SJCRH30 (cell line): ENCODE data around the gene RFC3. TPM values are rescaled to one million over a fixed set of nuclear protein-coding genes. Genes with fewer than 3 reads are reported as not detected.

ENCODE experiments used
- DNase-seq, 2 experiments: peaks; one replicate each; pipeline ENCODE4 v3.0.0-alpha.2; 2015 to 2020
- H3K27ac ChIP-seq: fragments of 250-450 bp; sonication (Bioruptor Pico); 2 replicates; pipeline ENCODE4 v1.5.1; 2020; ENCODE audit warnings: mild to moderate bottlenecking, moderate library complexity
- H3K27me3 ChIP-seq: fragments of 250-450 bp; sonication (Bioruptor Pico); 2 replicates; pipeline ENCODE4 v1.5.1; 2020; ENCODE audit warnings: mild to moderate bottlenecking, moderate library complexity
- H3K36me3 ChIP-seq: fragments of 250-450 bp; sonication (Bioruptor Pico); 2 replicates; pipeline ENCODE4 v1.5.1; 2020; ENCODE audit warnings: mild to moderate bottlenecking, moderate library complexity
- H3K4me1 ChIP-seq: fragments of 250-450 bp; sonication (Bioruptor Pico); 2 replicates; pipeline ENCODE4 v1.5.1; 2020; ENCODE audit warnings: mild to moderate bottlenecking, moderate library complexity
- H3K4me3 ChIP-seq: fragments of 250-450 bp; sonication (Bioruptor Pico); 2 replicates; pipeline ENCODE4 v1.5.1; 2020; ENCODE audit warnings: mild to moderate bottlenecking, moderate library complexity
- H3K9me3 ChIP-seq: fragments of 250-450 bp; sonication (Bioruptor Pico); replicated peaks from 2 replicates; pipeline ENCODE4 v1.5.1; 2020; ENCODE audit warnings: mild to moderate bottlenecking, moderate library complexity
- total RNA-seq: library from RNA; depleted of rRNA; stranded (reverse); fragments of >200 nt; shearing (Covaris generic); gene quantifications from 2 replicates; pipeline ENCODE4 v1.2.3, GENCODE V29; 2014

The RFC3 gene
- total RNA-seq, 1 experiment from 2014 or later, result 127 TPM

DNA sequence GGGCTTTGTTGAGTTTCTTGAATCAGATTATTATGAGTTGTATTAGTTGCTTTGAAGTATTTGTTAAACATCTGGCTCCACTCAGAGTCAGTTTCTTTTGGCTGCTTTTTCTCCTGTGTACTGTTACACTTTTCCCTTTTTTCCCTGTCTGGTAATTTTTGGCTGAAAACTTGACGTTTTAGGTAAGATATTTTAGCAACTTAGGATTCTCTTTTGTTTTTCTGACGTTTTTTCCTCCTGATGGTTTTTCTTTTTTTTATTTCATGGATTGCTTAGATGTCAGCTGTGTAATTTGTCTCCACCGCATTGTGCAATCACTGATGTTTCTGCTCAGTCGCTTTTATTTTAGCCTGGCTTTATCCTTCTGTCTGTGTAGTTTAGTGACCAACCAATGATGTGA, 20.7 kb downstream of the RFC3 start:
- Histone ChIP-seq H3K4me3 (no peak overlapping the region), H3K36me3 (peaks cover 79% of the 10 kb centered on the region), H3K4me1 (no peaks in the 10 kb centered on the region), H3K27ac (no peak overlapping the region), H3K27me3 (no peaks in the 10 kb centered on the region), H3K9me3 (no peaks in the 10 kb centered on the region)
- DNase-seq, result no peak

DNA sequence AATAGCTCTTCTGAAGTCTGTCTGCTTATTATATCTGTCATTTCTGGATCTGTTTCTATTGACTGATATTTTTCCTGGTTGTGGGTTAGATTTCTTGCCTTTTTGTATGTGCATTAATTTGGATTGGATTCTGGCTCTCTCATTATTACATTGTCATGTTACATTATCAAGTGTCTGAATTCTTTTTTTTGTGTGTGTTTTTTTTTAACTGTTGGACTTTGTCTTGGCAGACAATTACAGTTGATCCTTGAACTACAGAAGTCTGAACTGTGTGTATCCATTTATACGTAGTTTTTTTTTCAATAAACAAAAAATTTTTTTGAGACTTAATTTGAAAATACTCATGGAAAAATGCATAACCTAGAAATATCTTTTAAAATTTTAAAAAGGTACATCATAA, 22.5 kb downstream of the RFC3 start:
- no peak for DNase-seq
- Histone ChIP-seq H3K4me1 (no peaks in the 10 kb centered on the region), H3K27me3 (no peaks in the 10 kb centered on the region), H3K27ac (no peak overlapping the region), H3K9me3 (no peaks in the 10 kb centered on the region), H3K4me3 (no peak overlapping the region), H3K36me3 (peaks cover 78% of the 10 kb centered on the region)

DNA sequence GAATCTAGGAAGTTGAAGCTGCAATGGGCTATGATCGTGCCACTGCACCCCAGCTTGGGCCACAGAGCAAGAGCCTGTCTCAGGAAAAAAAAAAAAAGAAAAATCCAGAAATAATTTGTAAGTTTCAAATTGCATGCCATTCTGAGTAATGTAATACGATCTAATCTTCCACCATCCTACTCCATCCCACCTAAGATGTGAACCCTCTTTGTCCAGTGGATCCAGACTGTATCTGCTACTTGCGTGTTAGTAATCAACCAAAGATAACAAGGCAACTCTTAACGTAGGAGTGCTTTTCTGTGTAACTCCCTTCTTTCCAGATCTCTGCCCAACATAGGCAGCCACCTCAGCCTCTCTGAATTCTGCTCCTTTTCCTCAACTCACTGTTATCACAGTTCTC, 24.3 kb downstream of the RFC3 start:
- no peak for DNase-seq
- H3K9me3 ChIP-seq, result no peaks in the 10 kb centered on the region
- H3K27ac ChIP-seq, result no peak overlapping the region
- peaks cover 67% of the 10 kb centered on the region for H3K36me3 ChIP-seq
- no peaks in the 10 kb centered on the region for H3K27me3 ChIP-seq
- no peak overlapping the region for H3K4me3 ChIP-seq
- no peaks in the 10 kb centered on the region for H3K4me1 ChIP-seq

DNA sequence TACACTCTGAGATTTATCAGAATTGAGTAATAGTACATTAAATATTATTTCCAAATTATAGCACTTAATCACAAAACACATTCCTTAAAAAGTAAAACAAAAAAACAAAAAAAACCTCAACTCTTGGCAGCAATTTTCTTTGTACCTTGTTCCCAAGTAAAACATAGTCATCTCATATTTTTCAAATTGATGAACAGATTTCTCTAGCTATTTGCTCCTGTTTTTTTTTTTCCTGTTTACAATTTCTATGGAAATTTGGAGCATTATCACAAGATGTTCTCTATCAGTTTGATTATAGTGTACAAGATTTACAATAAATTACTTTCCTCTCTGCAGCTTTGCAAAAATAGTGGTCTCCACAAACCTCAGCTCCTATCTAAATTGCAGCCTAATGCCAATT, 25.0 kb downstream of the RFC3 start:
- H3K36me3 ChIP-seq, result peaks cover 61% of the 10 kb centered on the region
- no peaks in the 10 kb centered on the region for H3K27me3 ChIP-seq
- H3K27ac ChIP-seq, result no peak overlapping the region
- no peak overlapping the region for H3K4me3 ChIP-seq
- H3K4me1 ChIP-seq, result no peaks in the 10 kb centered on the region
- DNase-seq, result no peak
- H3K9me3 ChIP-seq, result no peaks in the 10 kb centered on the region

DNA sequence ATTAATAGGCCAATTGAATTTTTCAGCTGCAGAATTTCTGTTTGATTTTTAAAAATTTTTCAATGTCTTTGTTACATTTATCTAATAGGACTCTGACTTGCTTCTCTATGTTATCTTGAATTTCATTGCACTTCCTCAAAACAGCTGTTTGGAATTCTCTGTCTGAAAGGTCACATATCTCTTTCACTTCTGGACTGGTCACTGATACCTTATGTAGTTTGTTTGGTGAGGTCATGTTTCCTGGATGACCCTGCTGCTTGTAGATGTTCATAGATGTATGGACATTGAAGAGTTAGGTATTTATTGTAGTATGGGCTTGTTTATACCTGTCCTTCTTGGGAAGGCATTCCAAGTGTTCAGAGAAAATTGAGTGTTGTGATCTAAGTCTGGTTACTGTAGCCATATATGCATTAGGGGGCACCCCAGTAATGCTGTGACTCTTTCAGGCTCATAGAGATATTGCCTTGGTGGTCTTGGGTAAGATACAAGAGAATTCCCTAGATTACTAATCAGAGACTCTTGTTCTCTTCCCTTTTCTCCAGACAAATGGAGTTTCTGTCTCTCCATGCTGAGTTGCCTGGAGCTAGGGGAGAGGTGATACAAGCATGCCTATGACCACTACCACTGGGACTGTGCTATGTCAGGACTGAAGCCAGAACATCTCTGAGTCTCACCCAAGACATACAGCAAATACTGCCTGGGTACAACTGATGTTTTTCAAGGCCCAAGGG, 27.8 kb downstream of the RFC3 start:
- no peak for DNase-seq
- Histone ChIP-seq H3K27me3 (no peaks in the 10 kb centered on the region), H3K4me3 (no peak overlapping the region), H3K36me3 (peaks cover 45% of the 10 kb centered on the region), H3K9me3 (no peaks in the 10 kb centered on the region), H3K4me1 (no peaks in the 10 kb centered on the region), H3K27ac (no peak overlapping the region)

DNA sequence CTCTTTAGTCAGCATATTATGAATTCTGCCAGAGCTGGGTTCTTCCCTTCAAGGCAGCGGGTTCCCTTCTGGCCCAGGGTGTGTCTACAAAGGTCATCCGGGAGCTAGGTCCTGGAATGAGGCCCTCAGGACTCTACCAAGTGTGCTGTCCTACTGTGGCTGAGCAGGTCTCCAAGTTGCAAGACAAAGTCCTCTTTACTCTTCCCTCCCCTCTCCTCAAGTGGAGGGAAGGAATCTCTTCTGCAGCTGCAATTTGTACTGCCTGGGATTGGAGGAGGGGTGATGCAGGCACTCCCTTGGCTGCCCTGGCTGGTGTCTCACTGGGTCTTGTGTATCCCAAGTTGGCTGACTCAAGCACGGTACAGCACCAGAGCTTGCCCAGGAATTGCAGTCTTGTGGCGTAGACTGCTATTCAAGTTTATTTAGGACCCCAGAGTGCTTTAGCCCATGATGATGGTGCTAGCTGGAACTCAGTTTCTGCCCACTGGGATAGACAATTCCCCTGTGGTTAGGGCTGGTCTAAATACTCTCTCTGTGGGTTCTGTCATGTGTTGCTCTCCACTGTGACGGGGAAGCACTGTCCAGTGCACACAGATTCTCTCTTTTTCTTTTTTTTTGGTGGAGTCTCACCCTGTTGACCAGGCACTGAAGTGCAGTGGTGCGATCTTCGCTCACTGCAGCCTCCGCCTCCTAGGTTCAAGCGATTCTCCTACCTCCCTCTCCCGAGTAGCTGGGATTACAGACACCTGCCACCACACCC, 28.5 kb downstream of the RFC3 start:
- Histone ChIP-seq H3K36me3 (peaks cover 39% of the 10 kb centered on the region), H3K27ac (no peak overlapping the region), H3K27me3 (no peaks in the 10 kb centered on the region), H3K4me1 (no peaks in the 10 kb centered on the region), H3K9me3 (no peaks in the 10 kb centered on the region), H3K4me3 (no peak overlapping the region)
- DNase-seq, result no peak

DNA sequence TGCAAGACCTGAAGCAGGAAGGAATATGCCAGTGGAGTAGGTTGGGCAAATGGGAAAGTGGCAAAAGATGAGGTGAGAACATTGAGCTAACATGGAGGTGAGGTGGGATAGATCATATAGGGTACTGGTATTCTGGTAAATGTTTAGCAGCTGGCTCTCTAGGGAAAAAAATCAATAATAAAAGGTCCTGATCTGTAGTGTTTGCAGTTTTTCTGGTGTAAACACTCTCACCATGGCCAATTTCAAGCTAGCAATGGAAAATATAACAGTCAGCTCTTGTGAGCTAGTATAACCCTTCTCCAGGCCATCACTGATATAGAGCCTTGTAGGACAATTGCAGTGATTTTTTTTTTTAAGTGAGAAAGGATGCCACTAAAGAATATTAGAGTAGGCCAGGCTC, 31.3 kb downstream of the RFC3 start:
- no peak overlapping the region for H3K4me3 ChIP-seq
- no peaks in the 10 kb centered on the region for H3K27me3 ChIP-seq
- no peak for DNase-seq
- no peak overlapping the region for H3K27ac ChIP-seq
- no peaks in the 10 kb centered on the region for H3K4me1 ChIP-seq
- H3K36me3 ChIP-seq, result peaks cover 25% of the 10 kb centered on the region
- no peaks in the 10 kb centered on the region for H3K9me3 ChIP-seq

DNA sequence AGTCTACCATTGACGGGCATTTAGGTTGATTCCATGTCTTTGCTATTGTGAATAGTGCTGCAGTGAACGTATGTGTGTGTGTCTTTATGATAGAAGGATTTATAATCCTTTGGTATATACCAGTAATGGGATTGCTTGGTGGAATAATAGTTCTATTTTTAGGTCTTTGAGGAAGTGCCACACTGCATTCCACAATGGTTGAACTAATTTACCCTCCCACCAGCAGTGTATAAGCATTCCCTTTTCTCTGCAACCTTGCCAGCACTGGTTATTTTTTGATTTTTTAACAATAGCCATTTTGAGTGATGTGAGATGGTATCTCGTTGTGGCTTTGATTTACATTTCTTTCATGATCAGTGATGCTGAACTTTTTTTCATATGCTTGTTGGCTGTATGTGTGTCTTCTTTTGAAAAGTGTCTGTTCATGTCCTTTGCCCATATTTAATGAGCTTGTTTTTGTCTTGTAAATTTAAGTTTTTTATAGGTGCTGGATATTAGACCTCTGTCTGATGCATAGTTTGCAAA, 37.5 kb downstream of the RFC3 start:
- H3K4me1 ChIP-seq, result no peaks in the 10 kb centered on the region
- no peak for DNase-seq
- no peak overlapping the region for H3K27ac ChIP-seq
- H3K9me3 ChIP-seq, result 0 out of 2 replicates have a peak, but pooled peaks cover 4% of the 10 kb centered on the region
- no peak overlapping the region for H3K4me3 ChIP-seq
- no peaks in the 10 kb centered on the region for H3K27me3 ChIP-seq
- H3K36me3 ChIP-seq, result peaks cover 3% of the 10 kb centered on the region

DNA sequence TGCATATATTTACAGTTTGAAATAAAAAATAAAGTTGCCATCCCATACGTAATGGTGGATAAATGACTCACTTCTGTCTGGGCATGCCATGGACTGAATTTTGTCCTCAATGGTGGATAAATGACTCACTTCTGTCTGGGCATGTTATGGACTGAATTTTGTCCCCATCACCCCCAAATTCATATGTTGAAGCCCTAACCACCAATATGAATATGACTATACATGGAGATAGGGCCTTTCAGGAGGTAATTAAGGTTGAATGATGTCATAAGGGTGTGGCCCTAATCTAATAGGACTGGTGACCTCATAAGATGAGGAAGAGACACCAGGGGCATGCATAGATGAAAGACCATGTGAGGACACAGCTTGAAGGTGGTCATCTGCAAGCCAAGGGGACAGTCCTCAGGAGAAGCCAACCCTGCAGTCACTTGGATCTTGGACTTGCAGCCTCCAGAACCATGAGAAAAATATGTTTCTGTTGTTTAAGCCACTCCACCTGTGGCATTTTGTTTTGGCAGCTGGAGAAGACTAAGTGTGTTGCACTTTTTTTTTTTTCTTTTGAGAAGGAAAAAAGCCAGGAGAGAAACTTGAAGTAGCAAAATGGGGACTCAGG, 41.8 kb downstream of the RFC3 start:
- Histone ChIP-seq H3K4me3 (no peak overlapping the region), H3K4me1 (no peaks in the 10 kb centered on the region), H3K27ac (no peak overlapping the region), H3K36me3 (peaks cover 3% of the 10 kb centered on the region), H3K27me3 (no peaks in the 10 kb centered on the region), H3K9me3 (0 out of 2 replicates have a peak, but pooled peaks cover 4% of the 10 kb centered on the region)
- no peak for DNase-seq

DNA sequence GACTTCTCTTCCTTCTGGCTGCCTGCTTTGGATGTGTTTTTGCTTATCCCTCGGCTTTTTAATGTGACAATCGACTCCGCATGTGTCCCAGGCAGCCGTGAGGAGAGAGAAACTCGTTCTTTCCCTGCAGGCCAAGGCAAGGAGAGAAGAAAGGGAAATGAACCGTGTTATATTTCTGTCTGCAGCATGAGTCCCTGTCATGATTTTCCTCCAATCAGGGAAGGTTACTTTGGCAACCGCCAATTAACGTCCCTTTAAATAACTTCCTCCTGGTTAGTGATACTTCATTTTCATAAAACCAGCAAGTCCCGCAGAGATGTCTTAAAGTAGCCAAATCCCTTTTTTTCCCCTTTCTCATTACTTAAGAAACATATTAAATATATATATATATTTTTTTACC, 42.6 kb downstream of the RFC3 start:
- Histone ChIP-seq H3K4me3 (no peak overlapping the region), H3K4me1 (no peaks in the 10 kb centered on the region), H3K36me3 (peaks cover 3% of the 10 kb centered on the region), H3K27ac (no peak overlapping the region), H3K27me3 (no peaks in the 10 kb centered on the region), H3K9me3 (0 out of 2 replicates have a peak, but pooled peaks cover 4% of the 10 kb centered on the region)
- no peak for DNase-seq

DNA sequence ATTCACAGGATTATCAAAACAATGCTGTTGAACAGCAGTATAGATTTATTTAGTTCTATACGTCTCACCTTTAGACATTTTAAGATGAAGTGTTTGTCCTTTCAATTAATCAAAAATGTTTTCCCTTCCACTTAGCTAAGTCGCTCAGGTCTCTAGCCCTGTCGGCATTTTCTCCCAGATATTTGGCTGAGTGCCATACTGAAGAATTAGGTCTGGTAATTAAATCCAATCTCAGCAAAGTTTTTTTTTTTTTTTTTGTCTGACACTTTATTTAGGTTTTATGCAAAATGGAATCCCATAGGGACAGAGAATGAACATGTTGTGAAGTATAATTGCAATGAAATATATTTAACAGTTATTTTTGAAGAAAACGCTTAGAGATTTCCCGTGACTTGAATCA, 44.1 kb downstream of the RFC3 start:
- H3K36me3 ChIP-seq, result peaks cover 3% of the 10 kb centered on the region; the same call in 1 of the 2 replicates
- no peaks in the 10 kb centered on the region for H3K9me3 ChIP-seq
- H3K4me1 ChIP-seq, result no peaks in the 10 kb centered on the region
- H3K4me3 ChIP-seq, result no peak overlapping the region
- no peak for DNase-seq
- H3K27me3 ChIP-seq, result no peaks in the 10 kb centered on the region
- no peak overlapping the region for H3K27ac ChIP-seq

DNA sequence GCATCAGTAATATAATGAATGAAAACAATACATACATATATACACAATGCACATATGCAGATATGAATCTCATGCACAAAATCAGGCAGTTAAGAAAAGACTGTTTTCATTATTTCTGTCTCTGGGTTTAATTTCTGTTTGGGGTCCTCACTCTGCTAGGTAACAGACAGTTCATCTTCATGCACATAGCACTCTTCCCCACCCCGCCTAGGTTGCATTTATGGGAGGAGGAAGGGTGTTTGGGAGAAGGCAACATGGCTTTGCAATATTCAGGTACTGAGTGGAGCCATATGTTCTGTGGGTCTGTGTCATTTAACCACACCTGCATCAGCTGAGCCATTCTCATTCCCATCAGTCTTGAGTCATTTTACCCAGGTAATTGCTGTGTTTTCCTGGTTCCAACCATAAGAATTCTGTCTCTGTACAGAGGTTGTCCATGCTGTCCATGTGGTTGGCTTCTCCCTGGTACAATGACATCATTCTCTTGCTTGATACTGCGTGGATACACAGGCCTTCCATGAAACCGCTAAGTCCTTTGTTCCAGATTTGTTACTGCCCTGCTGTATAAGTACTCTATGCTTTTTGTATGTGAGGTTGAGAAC, 45.3 kb downstream of the RFC3 start:
- no peaks in the 10 kb centered on the region; the same call in 1 of the 2 replicates for H3K36me3 ChIP-seq
- no peaks in the 10 kb centered on the region for H3K4me1 ChIP-seq
- no peak overlapping the region for H3K27ac ChIP-seq
- no peak for DNase-seq
- H3K27me3 ChIP-seq, result no peaks in the 10 kb centered on the region
- no peak overlapping the region for H3K4me3 ChIP-seq
- H3K9me3 ChIP-seq, result no peaks in the 10 kb centered on the region

DNA sequence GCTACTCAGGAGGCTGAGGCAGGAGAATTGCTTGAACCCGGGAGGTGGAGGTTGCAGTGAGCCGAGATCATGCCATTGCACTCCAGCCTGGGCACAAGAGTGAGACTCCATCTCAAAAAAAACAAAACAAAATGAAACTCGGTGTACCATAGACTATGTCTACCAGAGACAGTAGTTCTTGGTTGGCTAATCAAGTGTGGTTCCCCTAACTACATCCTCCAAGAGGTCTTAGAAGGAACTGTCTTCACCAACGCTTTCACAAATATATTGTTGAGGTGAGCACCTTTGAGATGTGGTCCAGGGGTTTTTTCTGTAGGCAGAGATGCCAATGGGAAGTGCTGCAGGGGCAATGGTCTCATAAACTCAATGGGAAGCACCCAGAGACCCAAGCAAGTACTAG, 48.0 kb downstream of the RFC3 start:
- H3K9me3 ChIP-seq, result no peaks in the 10 kb centered on the region

DNA sequence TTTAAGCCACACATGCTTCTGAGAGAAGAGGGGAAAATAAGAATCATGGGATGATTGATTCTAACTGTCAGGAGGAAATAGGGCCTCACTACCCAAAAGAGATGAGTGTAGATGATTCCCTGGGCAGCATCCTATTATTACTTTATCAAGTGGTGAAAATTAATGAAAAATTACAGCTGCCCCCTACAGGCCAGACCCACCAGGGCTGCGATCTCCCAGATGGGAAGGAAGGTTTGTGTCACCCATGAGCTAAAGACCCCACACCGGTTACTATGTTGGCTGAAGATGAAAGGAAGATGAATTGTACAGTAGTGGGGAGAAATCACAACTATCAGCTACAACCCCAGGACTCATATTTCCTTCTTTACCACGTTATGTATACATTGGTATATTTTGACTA, 49.5 kb downstream of the RFC3 start:
- H3K27ac ChIP-seq, result no peak overlapping the region
- DNase-seq, result no peak
- no peaks in the 10 kb centered on the region for H3K9me3 ChIP-seq
- H3K4me3 ChIP-seq, result no peak overlapping the region
- H3K36me3 ChIP-seq, result no peaks in the 10 kb centered on the region
- H3K4me1 ChIP-seq, result peaks cover 22% of the 10 kb centered on the region
- H3K27me3 ChIP-seq, result no peaks in the 10 kb centered on the region

More for the DNA sequence above, 48.0 kb downstream of the RFC3 start:
- no peaks in the 10 kb centered on the region for H3K36me3 ChIP-seq
- H3K4me1 ChIP-seq, result peaks cover 16% of the 10 kb centered on the region
- DNase-seq, result no peak
- no peak overlapping the region for H3K27ac ChIP-seq
- H3K4me3 ChIP-seq, result no peak overlapping the region
- no peaks in the 10 kb centered on the region for H3K27me3 ChIP-seq
